ENCODE data around the gene UBE2M. TPM values are rescaled to one million over a fixed set of nuclear protein-coding genes. Genes with fewer than 3 reads are reported as not detected.
A peak's percentile ranks its signal among the peaks of the same experiment; 100 is the strongest.

UBE2M gene
- polyA plus RNA-seq, 1 donor from 2014 or later, result 138 TPM

DNA sequence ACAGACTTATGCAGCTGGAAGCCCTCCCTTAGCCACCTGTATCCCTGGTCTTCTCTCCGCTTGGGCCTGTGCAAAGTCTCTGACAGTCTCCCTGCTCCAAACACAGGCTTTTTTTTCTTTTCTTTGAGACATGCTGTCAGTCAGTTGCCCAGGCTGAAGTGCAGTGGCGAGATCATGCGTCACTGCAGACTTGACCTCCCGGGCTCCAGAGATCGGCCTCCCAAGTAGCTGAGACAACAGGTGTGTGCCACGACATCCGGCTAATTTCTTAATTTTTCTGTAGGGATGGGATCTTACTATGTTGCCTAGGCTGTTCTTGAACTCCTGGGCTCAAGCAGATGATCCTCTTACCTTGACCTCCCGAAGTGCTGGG lies 13.2 kb upstream of the UBE2M start:
- no peak for TF ChIP-seq MXI1 (conservative IDR thresholded peaks at IDR 0.05; ENCODE audit: poor library complexity, severe bottlenecking)
- TF ChIP-seq, protein P1, sequence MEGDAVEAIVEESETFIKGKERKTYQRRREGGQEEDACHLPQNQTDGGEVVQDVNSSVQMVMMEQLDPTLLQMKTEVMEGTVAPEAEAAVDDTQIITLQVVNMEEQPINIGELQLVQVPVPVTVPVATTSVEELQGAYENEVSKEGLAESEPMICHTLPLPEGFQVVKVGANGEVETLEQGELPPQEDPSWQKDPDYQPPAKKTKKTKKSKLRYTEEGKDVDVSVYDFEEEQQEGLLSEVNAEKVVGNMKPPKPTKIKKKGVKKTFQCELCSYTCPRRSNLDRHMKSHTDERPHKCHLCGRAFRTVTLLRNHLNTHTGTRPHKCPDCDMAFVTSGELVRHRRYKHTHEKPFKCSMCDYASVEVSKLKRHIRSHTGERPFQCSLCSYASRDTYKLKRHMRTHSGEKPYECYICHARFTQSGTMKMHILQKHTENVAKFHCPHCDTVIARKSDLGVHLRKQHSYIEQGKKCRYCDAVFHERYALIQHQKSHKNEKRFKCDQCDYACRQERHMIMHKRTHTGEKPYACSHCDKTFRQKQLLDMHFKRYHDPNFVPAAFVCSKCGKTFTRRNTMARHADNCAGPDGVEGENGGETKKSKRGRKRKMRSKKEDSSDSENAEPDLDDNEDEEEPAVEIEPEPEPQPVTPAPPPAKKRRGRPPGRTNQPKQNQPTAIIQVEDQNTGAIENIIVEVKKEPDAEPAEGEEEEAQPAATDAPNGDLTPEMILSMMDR (IDR thresholded peaks at IDR 0.05; ENCODE audit: poor library complexity, severe bottlenecking), result no peak
- TF ChIP-seq RAD21 (conservative IDR thresholded peaks at IDR 0.05), result no peak
- TF ChIP-seq TAF1 (IDR thresholded peaks at IDR 0.05; ENCODE audit: low read depth), result no peak
- TF ChIP-seq SMC3 (conservative IDR thresholded peaks at IDR 0.05; ENCODE audit: poor library complexity), result no peak
- TF ChIP-seq EZH2 (IDR thresholded peaks at IDR 0.05; ENCODE audit: borderline replicate concordance, insufficient read depth, low read length, poor library complexity, severe bottlenecking), result no peak
- TF ChIP-seq EP300 (conservative IDR thresholded peaks at IDR 0.05; ENCODE audit: poor library complexity, severe bottlenecking), result no peak
- Histone ChIP-seq H3K36me3 (ENCODE audit: insufficient read depth, low read length) (no peaks in the 10 kb centered on the region), H3K27ac (ENCODE audit: low read length) (no peak overlapping the region), H3K4me3 (ENCODE audit: low read length) (peak overlapping the region; percentile 97), H3F3A (ENCODE audit: insufficient read depth, low read length, poor library complexity, severe bottlenecking) (no peaks in the 10 kb centered on the region), H3K27me3 (ENCODE audit: insufficient read depth, low read depth, low read length) (no peaks in the 10 kb centered on the region), H3K4me2 (ENCODE audit: low read length) (no peak overlapping the region), H3K9me2 (ENCODE audit: insufficient read depth, low read length) (no peaks in the 10 kb centered on the region), H4K20me1 (ENCODE audit: insufficient read depth) (no peaks in the 10 kb centered on the region), H3K79me2 (replicated peaks; ENCODE audit: insufficient read depth, low read length) (peaks cover 5% of the 10 kb centered on the region), H3K9me3 (ENCODE audit: low read length) (no peaks in the 10 kb centered on the region), H2AFZ (ENCODE audit: low read depth, low read length) (no peak overlapping the region), H3K9ac (ENCODE audit: low read length) (no peak overlapping the region)

DNA sequence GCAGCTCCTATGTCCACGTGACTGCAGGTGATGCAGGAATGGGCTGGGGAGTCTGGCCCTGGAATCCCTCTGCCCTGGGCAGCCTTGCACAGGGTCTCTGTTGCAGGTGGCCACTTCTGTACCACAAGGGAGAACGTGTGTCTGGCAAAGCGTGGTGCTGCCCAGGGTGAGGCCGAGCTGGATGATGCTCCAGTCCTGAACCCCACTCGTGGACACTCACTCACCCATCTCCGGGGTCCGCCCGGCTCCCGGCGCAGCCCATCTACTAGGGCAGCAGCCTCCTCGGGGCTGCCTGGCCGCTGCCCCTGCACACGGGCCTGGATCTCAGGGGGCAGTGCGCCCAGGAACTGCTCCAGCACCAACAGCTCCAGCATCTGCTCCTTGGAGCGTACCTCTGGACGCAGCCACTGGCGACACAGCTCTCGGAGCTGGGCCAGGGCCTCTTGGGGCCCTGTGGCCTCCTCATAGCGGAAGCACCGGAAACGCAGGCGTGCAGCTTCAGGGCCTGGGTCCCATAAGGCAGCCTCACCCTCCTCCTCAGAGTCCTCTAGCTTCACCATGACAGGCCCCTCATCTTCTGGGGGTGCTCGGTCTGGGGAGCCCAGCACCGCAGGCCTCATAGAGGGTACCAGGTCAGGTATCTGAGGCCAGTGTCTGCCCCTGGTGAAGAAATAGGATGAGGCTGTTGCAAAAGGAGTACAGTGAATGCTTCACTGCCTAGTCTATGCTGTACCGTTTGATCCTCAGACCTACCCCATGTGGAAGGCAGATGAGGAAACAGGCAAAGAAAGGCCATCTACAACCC lies 12.6 kb upstream of the UBE2M start:
- no peak overlapping the region for H3K4me3 ChIP-seq (ENCODE audit: low read length)
- H3F3A ChIP-seq (ENCODE audit: insufficient read depth, low read length, poor library complexity, severe bottlenecking), result no peaks in the 10 kb centered on the region
- no peaks in the 10 kb centered on the region for H3K9me2 ChIP-seq (ENCODE audit: insufficient read depth, low read length)
- H3K9ac ChIP-seq (ENCODE audit: low read length), result no peak overlapping the region
- TF ChIP-seq EP300 (conservative IDR thresholded peaks at IDR 0.05; ENCODE audit: poor library complexity, severe bottlenecking), result no peak
- TF ChIP-seq TAF1 (IDR thresholded peaks at IDR 0.05; ENCODE audit: low read depth), result no peak
- H3K36me3 ChIP-seq (ENCODE audit: insufficient read depth, low read length), result no peaks in the 10 kb centered on the region
- H3K79me2 ChIP-seq (replicated peaks; ENCODE audit: insufficient read depth, low read length), result peaks cover 4% of the 10 kb centered on the region
- H3K4me2 ChIP-seq (ENCODE audit: low read length), result no peak overlapping the region
- H3K27ac ChIP-seq (ENCODE audit: low read length), result no peak overlapping the region
- no peaks in the 10 kb centered on the region for H3K9me3 ChIP-seq (ENCODE audit: low read length)
- no peak overlapping the region for H2AFZ ChIP-seq (ENCODE audit: low read depth, low read length)
- H4K20me1 ChIP-seq (ENCODE audit: insufficient read depth), result no peaks in the 10 kb centered on the region
- no peaks in the 10 kb centered on the region for H3K27me3 ChIP-seq (ENCODE audit: insufficient read depth, low read depth, low read length)

DNA sequence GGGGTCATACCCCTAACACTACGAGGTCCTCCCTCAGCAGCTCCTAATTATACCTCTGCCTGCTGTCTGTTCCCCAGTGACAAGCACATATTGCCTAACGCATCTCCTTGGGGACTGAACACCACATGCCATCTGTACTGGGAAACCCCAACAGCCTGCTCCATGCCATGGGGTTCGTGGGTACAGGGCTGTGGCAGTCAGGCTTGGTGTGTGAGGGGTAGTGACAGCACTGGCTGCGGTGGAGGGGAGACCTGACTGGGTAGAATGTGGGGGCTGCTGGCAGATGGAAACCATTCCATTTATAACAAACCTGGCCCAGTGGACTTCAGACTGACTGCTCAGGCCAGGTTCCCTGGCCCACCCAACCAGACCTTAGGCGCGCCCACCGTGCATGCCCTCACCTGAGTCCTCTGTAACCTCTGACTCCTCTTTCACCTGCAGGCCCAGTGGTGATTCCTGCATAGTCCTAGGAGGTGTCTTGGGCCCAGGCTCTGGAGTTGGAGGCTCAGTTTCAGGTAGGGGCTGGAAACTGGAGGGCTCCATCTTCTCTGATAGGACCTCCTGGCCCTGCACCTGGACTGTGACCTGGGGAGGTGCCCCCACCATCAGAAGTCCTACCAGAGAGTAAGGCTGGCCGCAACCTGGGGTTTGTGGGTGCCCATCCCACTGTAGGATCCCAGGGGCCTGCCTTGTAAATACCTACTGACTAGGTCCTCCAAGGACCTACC lies 11.7 kb upstream of the UBE2M start:
- Histone ChIP-seq H3K27ac (ENCODE audit: low read length) (no peak overlapping the region), H3K27me3 (ENCODE audit: insufficient read depth, low read depth, low read length) (no peaks in the 10 kb centered on the region), H3K4me3 (ENCODE audit: low read length) (no peak overlapping the region), H3K79me2 (replicated peaks; ENCODE audit: insufficient read depth, low read length) (no peaks in the 10 kb centered on the region), H3K9me2 (ENCODE audit: insufficient read depth, low read length) (no peaks in the 10 kb centered on the region), H3K36me3 (ENCODE audit: insufficient read depth, low read length) (no peaks in the 10 kb centered on the region), H3F3A (ENCODE audit: insufficient read depth, low read length, poor library complexity, severe bottlenecking) (no peaks in the 10 kb centered on the region), H3K9ac (ENCODE audit: low read length) (no peak overlapping the region), H2AFZ (ENCODE audit: low read depth, low read length) (no peak overlapping the region), H3K9me3 (ENCODE audit: low read length) (no peaks in the 10 kb centered on the region), H3K4me2 (ENCODE audit: low read length) (no peak overlapping the region), H4K20me1 (ENCODE audit: insufficient read depth) (no peaks in the 10 kb centered on the region)
- TF ChIP-seq POLR2AphosphoS5 (IDR thresholded peaks at IDR 0.05) (no peak), EZH2 (IDR thresholded peaks at IDR 0.05; ENCODE audit: borderline replicate concordance, insufficient read depth, low read length, poor library complexity, severe bottlenecking) (no peak), EP300 (conservative IDR thresholded peaks at IDR 0.05; ENCODE audit: poor library complexity, severe bottlenecking) (no peak), TAF1 (IDR thresholded peaks at IDR 0.05; ENCODE audit: low read depth) (no peak), SMC3 (conservative IDR thresholded peaks at IDR 0.05; ENCODE audit: poor library complexity) (no peak), MXI1 (conservative IDR thresholded peaks at IDR 0.05; ENCODE audit: poor library complexity, severe bottlenecking) (no peak), RAD21 (conservative IDR thresholded peaks at IDR 0.05) (no peak)
- TF ChIP-seq, protein P1 (IDR thresholded peaks at IDR 0.05; ENCODE audit: poor library complexity, severe bottlenecking), result no peak
- TF ChIP-seq, protein P2, sequence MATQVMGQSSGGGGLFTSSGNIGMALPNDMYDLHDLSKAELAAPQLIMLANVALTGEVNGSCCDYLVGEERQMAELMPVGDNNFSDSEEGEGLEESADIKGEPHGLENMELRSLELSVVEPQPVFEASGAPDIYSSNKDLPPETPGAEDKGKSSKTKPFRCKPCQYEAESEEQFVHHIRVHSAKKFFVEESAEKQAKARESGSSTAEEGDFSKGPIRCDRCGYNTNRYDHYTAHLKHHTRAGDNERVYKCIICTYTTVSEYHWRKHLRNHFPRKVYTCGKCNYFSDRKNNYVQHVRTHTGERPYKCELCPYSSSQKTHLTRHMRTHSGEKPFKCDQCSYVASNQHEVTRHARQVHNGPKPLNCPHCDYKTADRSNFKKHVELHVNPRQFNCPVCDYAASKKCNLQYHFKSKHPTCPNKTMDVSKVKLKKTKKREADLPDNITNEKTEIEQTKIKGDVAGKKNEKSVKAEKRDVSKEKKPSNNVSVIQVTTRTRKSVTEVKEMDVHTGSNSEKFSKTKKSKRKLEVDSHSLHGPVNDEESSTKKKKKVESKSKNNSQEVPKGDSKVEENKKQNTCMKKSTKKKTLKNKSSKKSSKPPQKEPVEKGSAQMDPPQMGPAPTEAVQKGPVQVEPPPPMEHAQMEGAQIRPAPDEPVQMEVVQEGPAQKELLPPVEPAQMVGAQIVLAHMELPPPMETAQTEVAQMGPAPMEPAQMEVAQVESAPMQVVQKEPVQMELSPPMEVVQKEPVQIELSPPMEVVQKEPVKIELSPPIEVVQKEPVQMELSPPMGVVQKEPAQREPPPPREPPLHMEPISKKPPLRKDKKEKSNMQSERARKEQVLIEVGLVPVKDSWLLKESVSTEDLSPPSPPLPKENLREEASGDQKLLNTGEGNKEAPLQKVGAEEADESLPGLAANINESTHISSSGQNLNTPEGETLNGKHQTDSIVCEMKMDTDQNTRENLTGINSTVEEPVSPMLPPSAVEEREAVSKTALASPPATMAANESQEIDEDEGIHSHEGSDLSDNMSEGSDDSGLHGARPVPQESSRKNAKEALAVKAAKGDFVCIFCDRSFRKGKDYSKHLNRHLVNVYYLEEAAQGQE (IDR thresholded peaks at IDR 0.05; ENCODE audit: borderline replicate concordance), result no peak

Measured in neural cell (in vitro differentiated cells).